PC-9 (cell line): ENCODE measurements around the gene WNT8A.

ENCODE experiments used
- EZH2 ChIP-seq: fragments of 200-600 bp; sonication (generic); IDR thresholded peaks from 2 replicates; pipeline ENCODE4 v1.8.0; 2017; ENCODE audit warnings: antibody characterized with exemption, low read depth
- TF ChIP-seq, protein P1 (sequence below): fragments of 200-600 bp; sonication (generic); conservative IDR thresholded peaks from 2 replicates; pipeline ENCODE4 v1.6.1; 2017; ENCODE audit warnings: mixed run types, antibody characterized with exemption, mild to moderate bottlenecking, moderate library complexity

- TF ChIP-seq, protein P1, sequence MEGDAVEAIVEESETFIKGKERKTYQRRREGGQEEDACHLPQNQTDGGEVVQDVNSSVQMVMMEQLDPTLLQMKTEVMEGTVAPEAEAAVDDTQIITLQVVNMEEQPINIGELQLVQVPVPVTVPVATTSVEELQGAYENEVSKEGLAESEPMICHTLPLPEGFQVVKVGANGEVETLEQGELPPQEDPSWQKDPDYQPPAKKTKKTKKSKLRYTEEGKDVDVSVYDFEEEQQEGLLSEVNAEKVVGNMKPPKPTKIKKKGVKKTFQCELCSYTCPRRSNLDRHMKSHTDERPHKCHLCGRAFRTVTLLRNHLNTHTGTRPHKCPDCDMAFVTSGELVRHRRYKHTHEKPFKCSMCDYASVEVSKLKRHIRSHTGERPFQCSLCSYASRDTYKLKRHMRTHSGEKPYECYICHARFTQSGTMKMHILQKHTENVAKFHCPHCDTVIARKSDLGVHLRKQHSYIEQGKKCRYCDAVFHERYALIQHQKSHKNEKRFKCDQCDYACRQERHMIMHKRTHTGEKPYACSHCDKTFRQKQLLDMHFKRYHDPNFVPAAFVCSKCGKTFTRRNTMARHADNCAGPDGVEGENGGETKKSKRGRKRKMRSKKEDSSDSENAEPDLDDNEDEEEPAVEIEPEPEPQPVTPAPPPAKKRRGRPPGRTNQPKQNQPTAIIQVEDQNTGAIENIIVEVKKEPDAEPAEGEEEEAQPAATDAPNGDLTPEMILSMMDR: no peak
- TF ChIP-seq EZH2: no peak
These were observed 45.8 kb upstream of the WNT8A start for GRCh38 chr5:138037907-138038633.
